LNCaP clone FGC (cell line): ENCODE measurements around the gene METTL23.

Experiments
- DNase-seq: peaks from one replicate; pipeline ENCODE4 v3.0.0-alpha.2; 2011; ENCODE audit warnings: low read depth
- H3K4me3 ChIP-seq: 2 replicates; pipeline ENCODE4 v1.5.1; 2011; ENCODE audit warnings: mild to moderate bottlenecking, low read depth, low read length, control low read depth
- TF ChIP-seq, protein P1 (sequence below): IDR thresholded peaks from 2 replicates; pipeline ENCODE4 v1.5.1; 2012; ENCODE audit warnings: mild to moderate bottlenecking; ENCODE audit not compliant: control insufficient read depth, insufficient read depth; ENCODE audit errors: extremely low read depth

Gene METTL23

DNA sequence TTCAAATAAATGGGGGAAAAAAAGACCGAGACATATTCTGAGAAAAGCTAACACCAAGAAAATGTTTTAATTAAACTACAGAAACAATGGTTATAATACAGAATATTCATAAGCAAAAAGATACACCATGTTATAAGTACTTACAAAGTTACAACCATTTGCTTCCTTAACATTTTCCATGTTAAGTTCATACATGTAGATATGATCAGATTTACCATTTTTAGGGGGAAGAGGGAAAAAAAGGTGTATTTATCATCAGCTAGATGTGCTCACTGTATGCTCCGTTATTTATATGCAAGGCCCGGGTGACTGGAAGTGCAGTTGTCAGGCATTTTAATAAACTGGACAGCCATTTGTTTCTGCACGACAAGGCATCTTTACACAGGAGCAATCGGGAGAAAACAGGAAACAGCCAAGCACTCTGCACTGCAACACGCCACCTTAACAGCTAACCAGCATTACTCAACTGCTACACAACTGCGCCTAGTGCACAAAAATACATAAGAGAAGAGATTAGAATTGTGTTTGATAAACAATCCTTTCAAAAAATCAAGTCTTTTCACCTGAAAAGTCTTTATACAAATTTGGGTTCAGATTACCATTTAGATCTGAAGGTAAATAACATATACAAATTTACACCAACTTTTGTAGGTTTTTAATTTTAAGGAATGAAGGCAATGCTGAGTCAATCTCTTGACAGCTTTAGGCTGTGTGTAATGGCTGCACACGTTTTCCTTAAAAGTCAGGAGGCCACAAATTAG is 7.6 kb downstream of the METTL23 start:
- no peak for DNase-seq
- TF ChIP-seq, protein P1, sequence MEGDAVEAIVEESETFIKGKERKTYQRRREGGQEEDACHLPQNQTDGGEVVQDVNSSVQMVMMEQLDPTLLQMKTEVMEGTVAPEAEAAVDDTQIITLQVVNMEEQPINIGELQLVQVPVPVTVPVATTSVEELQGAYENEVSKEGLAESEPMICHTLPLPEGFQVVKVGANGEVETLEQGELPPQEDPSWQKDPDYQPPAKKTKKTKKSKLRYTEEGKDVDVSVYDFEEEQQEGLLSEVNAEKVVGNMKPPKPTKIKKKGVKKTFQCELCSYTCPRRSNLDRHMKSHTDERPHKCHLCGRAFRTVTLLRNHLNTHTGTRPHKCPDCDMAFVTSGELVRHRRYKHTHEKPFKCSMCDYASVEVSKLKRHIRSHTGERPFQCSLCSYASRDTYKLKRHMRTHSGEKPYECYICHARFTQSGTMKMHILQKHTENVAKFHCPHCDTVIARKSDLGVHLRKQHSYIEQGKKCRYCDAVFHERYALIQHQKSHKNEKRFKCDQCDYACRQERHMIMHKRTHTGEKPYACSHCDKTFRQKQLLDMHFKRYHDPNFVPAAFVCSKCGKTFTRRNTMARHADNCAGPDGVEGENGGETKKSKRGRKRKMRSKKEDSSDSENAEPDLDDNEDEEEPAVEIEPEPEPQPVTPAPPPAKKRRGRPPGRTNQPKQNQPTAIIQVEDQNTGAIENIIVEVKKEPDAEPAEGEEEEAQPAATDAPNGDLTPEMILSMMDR: no peak
- peak overlapping the region; percentile 97 for H3K4me3 ChIP-seq

DNA sequence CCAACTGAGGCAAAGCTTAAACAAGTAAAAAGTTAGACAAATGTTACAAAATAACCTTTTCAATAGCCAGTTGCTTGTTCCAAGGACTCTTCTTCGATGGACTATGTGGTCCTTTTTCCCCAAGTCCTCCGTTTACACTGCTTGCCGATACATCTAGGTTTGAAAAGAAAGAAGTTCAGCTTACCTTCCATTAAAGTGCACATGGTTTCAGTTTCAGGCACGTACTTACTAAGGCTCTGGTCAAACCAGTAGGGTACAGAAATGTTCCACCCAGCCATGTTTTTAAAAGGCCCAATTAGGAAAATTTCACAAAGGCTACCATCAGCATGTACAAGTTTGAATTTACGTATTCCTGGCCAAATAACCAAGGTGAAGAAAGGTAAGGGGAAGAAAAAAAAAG is 8.4 kb downstream of the METTL23 start:
- DNase-seq: no peak
- TF ChIP-seq, protein P1: no peak
- H3K4me3 ChIP-seq: peak overlapping the region; percentile 97

DNA sequence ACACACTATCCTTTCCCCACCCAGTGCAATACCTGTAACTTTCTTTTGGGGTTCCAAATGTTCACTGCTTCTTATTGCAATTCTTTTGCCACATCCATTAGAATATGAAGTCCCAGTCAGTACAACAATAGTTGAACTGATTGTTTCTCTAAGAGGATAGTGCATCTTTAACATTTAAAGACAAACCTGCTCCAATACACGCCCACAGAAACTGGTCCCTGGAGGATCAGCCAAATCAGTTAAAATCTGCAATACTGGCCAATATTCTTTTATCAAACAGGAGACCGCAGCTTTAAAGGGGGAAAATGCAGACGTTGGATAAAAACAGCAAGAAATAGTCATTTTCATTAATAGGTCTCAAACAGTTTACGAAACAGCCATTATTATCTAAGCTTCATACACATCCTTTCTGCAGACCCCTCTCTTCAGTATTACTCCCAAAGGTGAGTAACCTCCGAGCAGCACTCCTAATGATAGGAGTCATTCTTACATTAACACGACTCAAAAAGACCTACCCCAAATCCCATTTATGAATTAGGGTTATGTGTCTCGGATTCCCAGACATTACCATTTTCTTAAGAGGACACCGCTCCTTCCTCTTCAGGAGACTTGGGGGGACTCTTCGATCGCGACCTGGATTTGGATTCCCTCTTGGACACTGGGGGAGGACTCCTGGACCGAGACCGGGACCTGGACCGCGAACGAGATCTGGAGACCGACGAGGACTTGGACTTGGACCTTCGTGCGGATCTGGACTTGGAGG is 9.1 kb downstream of the METTL23 start:
- no peak for DNase-seq
- peak overlapping the region; percentile 97 for H3K4me3 ChIP-seq
- TF ChIP-seq, protein P1: no peak

DNA sequence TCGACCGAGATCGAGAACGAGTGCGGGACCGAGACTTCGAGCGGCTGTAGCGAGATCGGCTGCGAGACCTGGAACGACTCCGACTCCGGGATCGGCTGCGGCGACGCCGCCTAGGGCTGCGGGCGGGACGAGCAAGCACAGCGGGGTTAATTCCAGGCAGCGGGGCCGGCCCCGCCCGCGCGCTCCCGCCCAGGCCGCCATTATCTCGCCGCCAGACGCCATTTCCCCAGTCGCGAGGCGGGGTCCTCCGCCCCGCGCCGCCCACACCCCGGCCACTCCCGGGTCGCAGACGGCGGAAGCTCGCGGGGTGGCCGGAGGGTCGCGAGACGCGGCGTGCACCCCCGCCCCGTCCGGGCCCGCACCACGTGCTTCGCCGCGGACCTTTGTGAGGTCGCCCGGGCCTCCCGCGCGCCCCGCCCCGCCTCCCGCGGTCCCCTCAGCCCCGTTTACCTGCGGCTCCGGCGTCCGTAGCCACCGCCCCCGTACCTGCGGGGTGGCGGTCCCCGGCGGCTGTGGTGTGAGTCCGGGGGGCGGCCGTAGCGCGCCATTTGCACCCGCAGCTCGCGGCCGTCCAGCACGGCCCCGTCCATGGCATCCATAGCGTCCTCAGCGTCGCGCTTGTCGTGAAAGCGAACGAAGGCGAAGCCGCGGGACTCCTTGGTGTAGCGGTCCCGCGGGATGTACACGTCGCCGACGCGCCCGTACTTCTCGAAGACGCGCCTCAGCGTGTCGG is 9.9 kb downstream of the METTL23 start:
- TF ChIP-seq, protein P1: peak; percentile 25; the same call in 1 of the 2 replicates
- peak; percentile 45 for DNase-seq
- H3K4me3 ChIP-seq: peak overlapping the region; percentile 97

DNA sequence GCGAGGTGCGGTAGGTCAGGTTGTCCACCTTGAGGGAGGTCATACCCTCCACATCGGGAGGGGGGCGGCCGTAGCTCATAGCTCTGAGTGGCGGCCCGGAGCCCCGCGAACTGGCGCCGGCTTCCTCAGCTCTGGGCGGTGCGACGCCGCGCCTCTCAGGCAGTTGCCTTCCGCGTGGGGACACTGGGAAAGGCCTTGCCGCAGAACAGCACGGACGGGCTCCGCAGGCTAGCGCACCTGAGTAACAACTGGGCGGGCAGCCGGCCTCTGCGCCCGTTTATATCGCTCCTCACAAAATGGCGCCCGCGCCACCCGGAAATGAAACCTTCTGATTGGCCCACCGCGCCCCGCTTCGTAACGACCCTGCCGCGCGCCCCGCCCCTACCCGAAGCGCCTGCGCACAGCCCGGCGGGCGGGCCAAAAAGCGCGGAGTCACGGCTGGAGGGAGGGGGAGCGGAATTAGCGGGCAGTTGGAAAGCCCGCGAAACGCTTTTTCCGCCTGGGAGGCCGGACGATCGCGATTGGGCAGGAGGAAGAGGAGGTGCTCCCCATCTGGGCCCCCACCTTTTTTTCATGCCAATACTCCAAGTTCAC is 10.5 kb downstream of the METTL23 start, which contains the start of gene SRSF2:
Gene SRSF2, minus strand, starts transcription at position 250 of the 594 bp plus-strand sequence. Its CDS starts 171 bp downstream, at position 79.
- H3K4me3 ChIP-seq: peak within 1 kb of the TSS; percentile 97
- TF ChIP-seq, protein P1: no peak
- DNase-seq: peak; percentile 90

DNA sequence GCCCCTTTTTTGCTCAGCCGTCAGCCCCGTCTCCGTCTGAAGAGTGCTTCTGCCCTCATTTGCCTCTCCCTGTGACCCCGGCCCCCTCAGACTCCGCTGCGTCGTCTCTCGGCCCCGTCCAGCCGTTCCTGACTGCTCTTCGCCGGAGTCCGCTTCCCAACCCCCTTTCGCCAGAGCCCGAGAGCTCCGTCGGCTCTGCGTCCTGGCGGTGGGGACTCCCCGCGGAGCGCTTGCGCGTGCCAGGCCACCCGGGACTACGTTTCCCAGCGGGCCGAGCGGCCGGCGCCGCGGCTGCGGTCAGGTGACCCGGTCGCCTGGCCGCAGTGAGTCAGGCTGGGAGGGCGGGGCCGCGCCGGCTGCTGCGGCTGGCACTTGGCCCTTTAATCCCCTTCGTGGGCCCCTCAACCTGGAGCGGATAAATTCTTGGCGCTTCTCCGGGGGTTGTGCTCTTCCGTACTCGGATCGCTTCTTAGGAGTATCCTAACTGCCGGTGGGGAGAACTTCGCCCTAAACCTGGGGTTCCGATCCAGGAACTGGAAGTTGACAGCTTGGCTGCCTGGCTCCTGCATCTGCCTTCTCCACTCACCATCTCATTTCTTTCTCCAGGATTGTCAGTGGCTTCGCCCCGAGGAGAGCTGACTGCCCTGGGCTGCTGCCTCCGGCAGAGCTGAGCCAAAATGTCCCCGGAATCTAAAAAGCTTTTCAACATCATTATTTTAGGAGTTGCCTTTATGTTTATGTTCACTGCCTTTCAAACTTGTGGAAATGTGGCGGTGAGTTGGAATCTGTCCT is 11.2 kb downstream of the METTL23 start, which contains the start of gene MFSD11:
Gene MFSD11, plus strand, starts transcription at position 444 of the 792 bp plus-strand sequence. Its CDS starts 234 bp downstream, at position 678.
- TF ChIP-seq, protein P1: no peak
- peak; percentile 77 for DNase-seq

More for the DNA sequence above, 11.2 kb downstream of the METTL23 start, which contains the start of gene MFSD11:
- H3K4me3 ChIP-seq: peak within 1 kb of the TSS; percentile 97
